HepG2 (cell line): ENCODE measurements around the gene CCNYL1. TPM values are rescaled to one million over a fixed set of nuclear protein-coding genes. Genes with fewer than 3 reads are reported as not detected.

Experiments
- CREB1 ChIP-seq, 2 experiments: fragments of 450-650 bp in 1 of 2; IDR thresholded peaks; 2 replicates each; pipeline ENCODE4 v1.6.1; 2016 to 2017; ENCODE audit warnings: control low read depth in 1 of 2, mild to moderate bottlenecking in 1 of 2, missing compliant biosample characterization in 1 of 2, missing genetic modification characterization in 1 of 2
- E2F2 ChIP-seq: sonication (generic); formaldehyde crosslinking; IDR thresholded peaks from 2 replicates; pipeline ENCODE4 v1.4.0; 2020; ENCODE audit warnings: missing genetic modification reagents, borderline replicate concordance
- ERF ChIP-seq: IDR thresholded peaks from 2 replicates; pipeline ENCODE4 v1.6.1; 2018; ENCODE audit warnings: missing biosample characterization, missing genetic modification reagents
- GZF1 ChIP-seq: sonication (generic); formaldehyde crosslinking; IDR thresholded peaks from 2 replicates; pipeline ENCODE4 v1.5.1; 2020; ENCODE audit warnings: mild to moderate bottlenecking, missing genetic modification reagents
- HOXA9 ChIP-seq: sonication (generic); formaldehyde crosslinking; IDR thresholded peaks from 2 replicates; pipeline ENCODE4 v1.8.1; 2022; ENCODE audit warnings: missing genetic modification reagents, mild to moderate bottlenecking, moderate library complexity, borderline replicate concordance
- KLF15 ChIP-seq: sonication (generic); formaldehyde crosslinking; IDR thresholded peaks from 2 replicates; pipeline ENCODE4 v1.8.1; 2023; ENCODE audit warnings: borderline replicate concordance, mild to moderate bottlenecking, inconsistent platforms, missing genetic modification reagents, mixed read lengths
- NR1H2 ChIP-seq: sonication (generic); formaldehyde crosslinking; IDR thresholded peaks from 2 replicates; pipeline ENCODE4 v1.8.1; 2022; ENCODE audit warnings: low read depth, missing genetic modification reagents, borderline replicate concordance
- POGK ChIP-seq: sonication (generic); formaldehyde crosslinking; conservative IDR thresholded peaks from 2 replicates; pipeline ENCODE4 v1.8.0; 2022; ENCODE audit warnings: mild to moderate bottlenecking, moderate library complexity, missing genetic modification reagents
- RBFOX2 ChIP-seq: fragments of 200-400 bp; formaldehyde crosslinking; IDR thresholded peaks from 2 replicates; pipeline ENCODE4 v1.6.1; 2017; ENCODE audit warnings: low read depth, mild to moderate bottlenecking, low read length
- ZNF160 ChIP-seq: sonication (generic); formaldehyde crosslinking; IDR thresholded peaks from 2 replicates; pipeline ENCODE4 v1.8.0; 2022; ENCODE audit warnings: mild to moderate bottlenecking, inconsistent platforms, missing genetic modification reagents
- ZNF546 ChIP-seq: sonication (generic); formaldehyde crosslinking; conservative IDR thresholded peaks from 2 replicates; pipeline ENCODE4 v1.8.1; 2023; ENCODE audit warnings: mild to moderate bottlenecking, missing genetic modification reagents
- ZNF670 ChIP-seq: sonication (generic); formaldehyde crosslinking; IDR thresholded peaks from 2 replicates; pipeline ENCODE4 v1.8.0; 2022; ENCODE audit warnings: mild to moderate bottlenecking, missing genetic modification reagents, borderline replicate concordance
- polyA plus RNA-seq, 8 experiments: library from polyadenylated mRNA; depleted of rRNA in 3 of 8; stranded (reverse) in 7 of 8; unstranded in 1 of 8; fragments of >200 nt; fragmentation: Illumina TruSeq in 4 of 8; extraction: Trizol in 4 of 8; gene quantifications; 2 replicates each; pipeline versions ENCODE4 v1.2.1 to v1.2.3, GENCODE V29; 2011 to 2016; ENCODE audit warnings: low read depth in 4 of 8, missing spikeins in 1 of 8, mixed read lengths in 1 of 8; ENCODE audit not compliant: insufficient read depth in 1 of 8
- total RNA-seq, 5 experiments: library from RNA; depleted of rRNA; stranded (reverse); fragments of >200 nt; fragmentation: Illumina TruSeq; extraction: Trizol; gene quantifications; 2 replicates each; pipeline ENCODE4 v1.2.3, GENCODE V29; 2016; ENCODE audit warnings: low read depth in 1 of 5
- TF ChIP-seq, protein P1 (sequence below), 2 experiments: sonication (generic) in 1 of 2; formaldehyde crosslinking in 1 of 2; IDR thresholded peaks; 2 replicates each; pipeline versions ENCODE4 v1.5.1 to v1.6.1; 2011 to 2020; ENCODE audit warnings: borderline replicate concordance in 1 of 2, low read depth in 1 of 2, low read length in 1 of 2, mild to moderate bottlenecking in 1 of 2, missing genetic modification reagents in 1 of 2, moderate library complexity in 1 of 2
- TF ChIP-seq, protein P2 (sequence below): sonication (generic); formaldehyde crosslinking; IDR thresholded peaks from 2 replicates; pipeline ENCODE4 v1.4.0; 2020; ENCODE audit warnings: missing genetic modification reagents, borderline replicate concordance
- TF ChIP-seq, protein P3 (sequence below): IDR thresholded peaks from 2 replicates; pipeline ENCODE4 v1.6.1; 2016; ENCODE audit warnings: low read depth

Gene CCNYL1
- total and polyA plus RNA-seq, 2 of the 13 experiments (the other 11 are each of a cell fraction or from before 2014, with no cell fraction given) = 12.5 to 16.2 TPM

GRCh38 chr2:207710814-207711740 lies at the start of gene CCNYL1 (continued):
- TF ChIP-seq HOXA9 (no peak), GZF1 (CRISPR knock-in tag) (peak; percentile 42), RBFOX2 (peak; percentile 87), ERF (CRISPR knock-in tag) (peak; percentile 86), POGK (no peak; the same call in 1 of the 2 replicates), ZNF160 (0 out of 2 replicates have a peak, but pooled peaks have one; percentile 6), KLF15 (no peak; the same call in 1 of the 2 replicates), ZNF546 (CRISPR knock-in tag) (no peak), CREB1 (IDR thresholded peaks at IDR 0.05) (peak; percentile 35; the same call in 1 of the 2 replicates), CREB1 (CRISPR knock-in tag; IDR thresholded peaks at IDR 0.05) (peak; percentile 83), NR1H2 (no peak), E2F2 (no peak), ZNF670 (CRISPR knock-in tag) (0 out of 2 replicates have a peak, but pooled peaks have one; percentile 73)
- TF ChIP-seq, protein P1, sequence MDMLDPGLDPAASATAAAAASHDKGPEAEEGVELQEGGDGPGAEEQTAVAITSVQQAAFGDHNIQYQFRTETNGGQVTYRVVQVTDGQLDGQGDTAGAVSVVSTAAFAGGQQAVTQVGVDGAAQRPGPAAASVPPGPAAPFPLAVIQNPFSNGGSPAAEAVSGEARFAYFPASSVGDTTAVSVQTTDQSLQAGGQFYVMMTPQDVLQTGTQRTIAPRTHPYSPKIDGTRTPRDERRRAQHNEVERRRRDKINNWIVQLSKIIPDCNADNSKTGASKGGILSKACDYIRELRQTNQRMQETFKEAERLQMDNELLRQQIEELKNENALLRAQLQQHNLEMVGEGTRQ (IDR thresholded peaks at IDR 0.05; ENCODE audit: low read depth, low read length) = peak; percentile 97
- TF ChIP-seq, protein P1 (CRISPR knock-in tag; IDR thresholded peaks at IDR 0.05; ENCODE audit: borderline replicate concordance) = peak; percentile 99
- TF ChIP-seq, protein P2, sequence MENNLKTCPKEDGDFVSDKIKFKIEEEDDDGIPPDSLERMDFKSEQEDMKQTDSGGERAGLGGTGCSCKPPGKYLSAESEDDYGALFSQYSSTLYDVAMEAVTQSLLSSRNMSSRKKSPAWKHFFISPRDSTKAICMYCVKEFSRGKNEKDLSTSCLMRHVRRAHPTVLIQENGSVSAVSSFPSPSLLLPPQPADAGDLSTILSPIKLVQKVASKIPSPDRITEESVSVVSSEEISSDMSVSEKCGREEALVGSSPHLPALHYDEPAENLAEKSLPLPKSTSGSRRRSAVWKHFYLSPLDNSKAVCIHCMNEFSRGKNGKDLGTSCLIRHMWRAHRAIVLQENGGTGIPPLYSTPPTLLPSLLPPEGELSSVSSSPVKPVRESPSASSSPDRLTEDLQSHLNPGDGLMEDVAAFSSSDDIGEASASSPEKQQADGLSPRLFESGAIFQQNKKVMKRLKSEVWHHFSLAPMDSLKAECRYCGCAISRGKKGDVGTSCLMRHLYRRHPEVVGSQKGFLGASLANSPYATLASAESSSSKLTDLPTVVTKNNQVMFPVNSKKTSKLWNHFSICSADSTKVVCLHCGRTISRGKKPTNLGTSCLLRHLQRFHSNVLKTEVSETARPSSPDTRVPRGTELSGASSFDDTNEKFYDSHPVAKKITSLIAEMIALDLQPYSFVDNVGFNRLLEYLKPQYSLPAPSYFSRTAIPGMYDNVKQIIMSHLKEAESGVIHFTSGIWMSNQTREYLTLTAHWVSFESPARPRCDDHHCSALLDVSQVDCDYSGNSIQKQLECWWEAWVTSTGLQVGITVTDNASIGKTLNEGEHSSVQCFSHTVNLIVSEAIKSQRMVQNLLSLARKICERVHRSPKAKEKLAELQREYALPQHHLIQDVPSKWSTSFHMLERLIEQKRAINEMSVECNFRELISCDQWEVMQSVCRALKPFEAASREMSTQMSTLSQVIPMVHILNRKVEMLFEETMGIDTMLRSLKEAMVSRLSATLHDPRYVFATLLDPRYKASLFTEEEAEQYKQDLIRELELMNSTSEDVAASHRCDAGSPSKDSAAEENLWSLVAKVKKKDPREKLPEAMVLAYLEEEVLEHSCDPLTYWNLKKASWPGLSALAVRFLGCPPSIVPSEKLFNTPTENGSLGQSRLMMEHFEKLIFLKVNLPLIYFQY (CRISPR knock-in tag) = peak; percentile 50; the same call in 1 of the 2 replicates
- TF ChIP-seq, protein P3, sequence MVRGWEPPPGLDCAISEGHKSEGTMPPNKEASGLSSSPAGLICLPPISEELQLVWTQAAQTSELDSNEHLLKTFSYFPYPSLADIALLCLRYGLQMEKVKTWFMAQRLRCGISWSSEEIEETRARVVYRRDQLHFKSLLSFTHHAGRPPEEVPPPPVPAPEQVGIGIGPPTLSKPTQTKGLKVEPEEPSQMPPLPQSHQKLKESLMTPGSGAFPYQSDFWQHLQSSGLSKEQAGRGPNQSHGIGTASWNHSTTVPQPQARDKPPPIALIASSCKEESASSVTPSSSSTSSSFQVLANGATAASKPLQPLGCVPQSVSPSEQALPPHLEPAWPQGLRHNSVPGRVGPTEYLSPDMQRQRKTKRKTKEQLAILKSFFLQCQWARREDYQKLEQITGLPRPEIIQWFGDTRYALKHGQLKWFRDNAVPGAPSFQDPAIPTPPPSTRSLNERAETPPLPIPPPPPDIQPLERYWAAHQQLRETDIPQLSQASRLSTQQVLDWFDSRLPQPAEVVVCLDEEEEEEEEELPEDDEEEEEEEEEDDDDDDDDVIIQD = peak; percentile 77
